ENCODE results near the gene MTCL3.
A peak's percentile ranks its signal among the peaks of the same experiment; 100 is the strongest.

The MTCL3 gene

GRCh38 chr6:127520066-127520465, 931 bp upstream of the MTCL3 start:
- Histone ChIP-seq H3K27ac (no peak overlapping the region), H3K27me3 (peaks cover 74% of the 10 kb centered on the region), H3K4me1 (peaks cover 34% of the 10 kb centered on the region), H3K4me3 (no peak overlapping the region), H3K9me3 (no peaks in the 10 kb centered on the region), H3K36me3 (no peaks in the 10 kb centered on the region)
- TF ChIP-seq POLR2AphosphoS5 (IDR thresholded peaks at IDR 0.05) (no peak), POLR2A (IDR thresholded peaks at IDR 0.05) (no peak), EP300 (IDR thresholded peaks at IDR 0.05) (no peak), CTCF (IDR thresholded peaks at IDR 0.05) (no peak)
- DNase-seq (ENCODE audit: low spot score in 2 of 2): no peak
- 19% methylated on average over 2 of the region's 2 CpGs for WGBS

- Histone ChIP-seq H3K9me3 (no peaks in the 10 kb centered on the region), H3K4me1 (peaks cover 40% of the 10 kb centered on the region), H3K27ac (no peak overlapping the region), H3K4me3 (peak overlapping the region; percentile 24), H3K27me3 (peaks cover 80% of the 10 kb centered on the region), H3K36me3 (no peaks in the 10 kb centered on the region)
- no peak for DNase-seq (ENCODE audit: low spot score in 2 of 2)
- no peak for TF ChIP-seq POLR2A (IDR thresholded peaks at IDR 0.05)
- no peak for TF ChIP-seq CTCF (IDR thresholded peaks at IDR 0.05)
- no peak for TF ChIP-seq POLR2AphosphoS5 (IDR thresholded peaks at IDR 0.05)
- no peak for TF ChIP-seq EP300 (IDR thresholded peaks at IDR 0.05)
- 7% methylated on average over 10 of the region's 10 CpGs for WGBS
Observed at GRCh38 chr6:127519469-127519785, 292 bp upstream of the MTCL3 start.

- no peak overlapping the region for H3K27ac ChIP-seq
- no peak for DNase-seq (ENCODE audit: low spot score in 2 of 2)
- H3K4me3 ChIP-seq: peak overlapping the region; percentile 24
- WGBS: 19% methylated on average over 10 of the region's 10 CpGs
- H3K4me1 ChIP-seq: peaks cover 43% of the 10 kb centered on the region
- peaks cover 83% of the 10 kb centered on the region for H3K27me3 ChIP-seq
- H3K36me3 ChIP-seq: no peaks in the 10 kb centered on the region
- no peak for TF ChIP-seq CTCF (IDR thresholded peaks at IDR 0.05)
- TF ChIP-seq POLR2A (IDR thresholded peaks at IDR 0.05): no peak
- H3K9me3 ChIP-seq: no peaks in the 10 kb centered on the region
Observed at GRCh38 chr6:127518191-127518709, 885 bp downstream of the MTCL3 start.

- WGBS: 90% methylated on average over 2 of the region's 2 CpGs
- TF ChIP-seq POLR2AphosphoS5 (IDR thresholded peaks at IDR 0.05): no peak
- TF ChIP-seq EP300 (IDR thresholded peaks at IDR 0.05): no peak
- DNase-seq (ENCODE audit: low spot score in 2 of 2): no peak
- H3K27me3 ChIP-seq: peaks cover 80% of the 10 kb centered on the region
- H3K9me3 ChIP-seq: no peaks in the 10 kb centered on the region
- H3K4me3 ChIP-seq: no peak overlapping the region
- no peaks in the 10 kb centered on the region for H3K36me3 ChIP-seq
- peaks cover 43% of the 10 kb centered on the region for H3K4me1 ChIP-seq
- H3K27ac ChIP-seq: no peak overlapping the region
Observed at GRCh38 chr6:127517693-127518092, 1.4 kb downstream of the MTCL3 start.

- H3K27ac ChIP-seq: no peak overlapping the region
- peak overlapping the region; percentile 67 for H3K4me3 ChIP-seq
- peaks cover 70% of the 10 kb centered on the region for H3K27me3 ChIP-seq
- no peak for DNase-seq (ENCODE audit: low spot score in 2 of 2)
- TF ChIP-seq CTCF (IDR thresholded peaks at IDR 0.05) (peak in 1 of 2 donors; percentile 77), POLR2A (IDR thresholded peaks at IDR 0.05) (no peak)
- 10% methylated on average over 6 of the region's 6 CpGs for WGBS
- no peaks in the 10 kb centered on the region for H3K9me3 ChIP-seq
- peaks cover 43% of the 10 kb centered on the region for H3K4me1 ChIP-seq
- H3K36me3 ChIP-seq: no peaks in the 10 kb centered on the region
Observed at GRCh38 chr6:127516662-127517273, 2.4 kb downstream of the MTCL3 start.

All from suprapubic skin (tissue), 4 donors.